SK-N-MC (cell line): ENCODE measurements around the gene LENEP.
"Not testable (repeated sequence)": the region's sequence is repeated elsewhere in the genome, so short reads cannot be mapped to it uniquely, and the experiment has no call there.

Experiments
- DNase-seq: peaks from one replicate; pipeline ENCODE4 v3.0.0-alpha.2; 2011; ENCODE audit warnings: low read depth, low spot score
- H3K27ac ChIP-seq: fragments of 200-600 bp; sonication (generic); 2 replicates; pipeline ENCODE4 v1.5.1; 2016; ENCODE audit warnings: mixed run types
- H3K36me3 ChIP-seq: fragments of 200-600 bp; sonication (generic); 2 replicates; pipeline ENCODE4 v1.6.1; 2017; ENCODE audit warnings: antibody characterized with exemption, low read length, mixed read lengths; ENCODE audit not compliant: insufficient read depth
- H3K4me3 ChIP-seq: fragments of 200-600 bp; sonication (generic); 2 replicates; pipeline ENCODE4 v1.5.1; 2016
- H3K9ac ChIP-seq: fragments of 200-600 bp; sonication (generic); 2 replicates; pipeline ENCODE4 v1.8.0; 2017; ENCODE audit warnings: mixed run types, mixed read lengths; ENCODE audit not compliant: insufficient read length
- H3K9me3 ChIP-seq: fragments of 200-600 bp; sonication (generic); 2 replicates; pipeline ENCODE4 v1.6.1; 2017; ENCODE audit warnings: low read depth, mild to moderate bottlenecking, antibody characterized with exemption, low read length, moderate library complexity, mixed read lengths
- EZH2 ChIP-seq: fragments of 200-600 bp; sonication (generic); IDR thresholded peaks from one replicate; pipeline ENCODE4 v1.6.1; 2017; ENCODE audit warnings: antibody characterized with exemption
- FOXP2 ChIP-seq: optimal IDR thresholded peaks from 2 replicates; pipeline ENCODE3; 2011; ENCODE audit warnings: mild to moderate bottlenecking, moderate library complexity; ENCODE audit not compliant: insufficient read depth; ENCODE audit errors: extremely low read length, control extremely low read depth
- POLR2AphosphoS5 ChIP-seq: IDR thresholded peaks from 2 replicates; pipeline ENCODE4 v1.6.1; 2012; ENCODE audit warnings: mild to moderate bottlenecking, low read depth, low read length, borderline replicate concordance

Gene LENEP

GRCh38 chr1:154972213-154972516, 21.2 kb upstream of the LENEP start:
- Histone ChIP-seq H3K36me3 (peaks cover 20% of the 10 kb centered on the region), H3K4me3 (peak overlapping the region; percentile 97), H3K9me3 (no peaks in the 10 kb centered on the region), H3K27ac (peak overlapping the region; percentile 99), H3K9ac (peak overlapping the region; percentile 43)
- no peak for TF ChIP-seq POLR2AphosphoS5
- DNase-seq, result no peak

- no peak for DNase-seq
- Histone ChIP-seq H3K9me3 (no peaks in the 10 kb centered on the region), H3K27ac (peak overlapping the region; percentile 99), H3K4me3 (peak overlapping the region; percentile 97), H3K36me3 (peaks cover 20% of the 10 kb centered on the region), H3K9ac (peak overlapping the region; percentile 43)
- no peak for TF ChIP-seq POLR2AphosphoS5
- TF ChIP-seq EZH2, result no peak
- no peak for TF ChIP-seq FOXP2
Measured at GRCh38 chr1:154972517-154973343, 20.7 kb upstream of the LENEP start.

- H3K4me3 ChIP-seq, result peak overlapping the region; percentile 97
- H3K36me3 ChIP-seq, result peaks cover 21% of the 10 kb centered on the region
- TF ChIP-seq FOXP2 (no peak), POLR2AphosphoS5 (peak; percentile 75)
- no peaks in the 10 kb centered on the region for H3K9me3 ChIP-seq
- peak overlapping the region; percentile 99 for H3K27ac ChIP-seq
- H3K9ac ChIP-seq, result peak overlapping the region; percentile 95
- DNase-seq, result peak; percentile 81
Measured at GRCh38 chr1:154973344-154974101, 19.9 kb upstream of the LENEP start.

GRCh38 chr1:154974102-154974807, 19.1 kb upstream of the LENEP start, which contains the start of gene CKS1B:
CKS1B (plus strand) TSS chr1:154974681; CDS start chr1:154974746, 65 bp downstream.
- peak; percentile 99 for DNase-seq
- no peak for TF ChIP-seq EZH2
- TF ChIP-seq FOXP2, result no peak
- peak; percentile 86; the same call in 1 of the 2 replicates for TF ChIP-seq POLR2AphosphoS5
- H3K9ac ChIP-seq, result peak within 1 kb of the TSS; percentile 95
- peak within 1 kb of the TSS; percentile 99 for H3K27ac ChIP-seq
- peaks cover 25% of the 10 kb centered on the region for H3K36me3 ChIP-seq
- no peaks in the 10 kb centered on the region for H3K9me3 ChIP-seq
- peak within 1 kb of the TSS; percentile 97 for H3K4me3 ChIP-seq

GRCh38 chr1:154974808-154975408, 18.5 kb upstream of the LENEP start:
- DNase-seq, result peak; percentile 92
- Histone ChIP-seq H3K27ac (peak overlapping the region; percentile 95), H3K36me3 (peaks cover 30% of the 10 kb centered on the region), H3K4me3 (peak overlapping the region; percentile 97), H3K9me3 (no peaks in the 10 kb centered on the region), H3K9ac (peak overlapping the region; percentile 91)
- TF ChIP-seq POLR2AphosphoS5 (peak; percentile 80), EZH2 (no peak), FOXP2 (no peak)

- Histone ChIP-seq H3K27ac (peak overlapping the region; percentile 95), H3K9me3 (no peaks in the 10 kb centered on the region), H3K9ac (peak overlapping the region; percentile 91), H3K36me3 (peaks cover 35% of the 10 kb centered on the region), H3K4me3 (peak overlapping the region; percentile 97)
- TF ChIP-seq POLR2AphosphoS5 (no peak), FOXP2 (no peak), EZH2 (no peak)
- DNase-seq, result no peak
Measured at GRCh38 chr1:154975409-154976059, 17.9 kb upstream of the LENEP start.

- H3K27ac ChIP-seq, result peak overlapping the region; percentile 45
- not testable (repeated sequence) for H3K4me3 ChIP-seq
Measured at GRCh38 chr1:154977762-154978161, 15.6 kb upstream of the LENEP start.

GRCh38 chr1:154978360-154978759, 15.0 kb upstream of the LENEP start:
- no peak for DNase-seq
- TF ChIP-seq POLR2AphosphoS5 (no peak), FOXP2 (no peak), EZH2 (no peak)
- H3K9me3 ChIP-seq, result no peaks in the 10 kb centered on the region
- no peak overlapping the region for H3K4me3 ChIP-seq
- peaks cover 45% of the 10 kb centered on the region for H3K36me3 ChIP-seq
- no peak overlapping the region for H3K9ac ChIP-seq
- H3K27ac ChIP-seq, result 0 out of 2 replicates have a peak overlapping the region, but pooled peaks have one; percentile 1

More at GRCh38 chr1:154977762-154978161, 15.6 kb upstream of the LENEP start:
- Histone ChIP-seq H3K36me3 (peaks cover 45% of the 10 kb centered on the region), H3K9ac (peak overlapping the region; percentile 31)
- not testable (repeated sequence) for H3K9me3 ChIP-seq, DNase-seq
